Activated T-cell treated with anti-CD3 and anti-CD28 coated beads, Interleukin-2, amount 50 U/mL, for 24 hours (primary cell): ENCODE measurements around the gene DAD1.

Experiments
- DNase-seq: peaks from one replicate; pipeline ENCODE4 v3.0.0-alpha.2; 2020
- H3K27ac Mint-ChIP-seq: 2 replicates; pipeline ENCODE4 v1.8.0; 2020; ENCODE audit warnings: mild to moderate bottlenecking, mixed read lengths
- H3K27me3 Mint-ChIP-seq: 2 replicates; pipeline ENCODE4 v1.8.0; 2020; ENCODE audit warnings: mixed read lengths
- H3K36me3 Mint-ChIP-seq: 2 replicates; pipeline ENCODE4 v1.8.0; 2020; ENCODE audit warnings: low read depth, mixed read lengths
- H3K4me1 Mint-ChIP-seq: 2 replicates; pipeline ENCODE4 v1.8.0; 2020; ENCODE audit warnings: low read depth, mixed read lengths
- H3K4me3 Mint-ChIP-seq: 2 replicates; pipeline ENCODE4 v1.8.0; 2020; ENCODE audit warnings: mild to moderate bottlenecking, moderate library complexity, mixed read lengths
- H3K9me3 Mint-ChIP-seq: 2 replicates; pipeline ENCODE4 v1.8.0; 2020; ENCODE audit warnings: mixed read lengths

Gene DAD1

GRCh38 chr14:22610931-22611330 lies 21.9 kb upstream of the DAD1 start:
- DNase-seq = no peak
- no peaks in the 10 kb centered on the region for H3K9me3 Mint-ChIP-seq
- no peak overlapping the region for H3K27ac Mint-ChIP-seq
- H3K4me3 Mint-ChIP-seq = no peak overlapping the region
- no peaks in the 10 kb centered on the region for H3K27me3 Mint-ChIP-seq
- peaks cover 43% of the 10 kb centered on the region for H3K36me3 Mint-ChIP-seq
- peaks cover 7% of the 10 kb centered on the region for H3K4me1 Mint-ChIP-seq

GRCh38 chr14:22607291-22607690 lies 18.3 kb upstream of the DAD1 start:
- H3K9me3 Mint-ChIP-seq = no peaks in the 10 kb centered on the region
- H3K36me3 Mint-ChIP-seq = peaks cover 73% of the 10 kb centered on the region
- H3K4me3 Mint-ChIP-seq = no peak overlapping the region
- peak overlapping the region; percentile 63 for H3K27ac Mint-ChIP-seq
- H3K27me3 Mint-ChIP-seq = no peaks in the 10 kb centered on the region
- no peak for DNase-seq
- H3K4me1 Mint-ChIP-seq = no peaks in the 10 kb centered on the region

DNA sequence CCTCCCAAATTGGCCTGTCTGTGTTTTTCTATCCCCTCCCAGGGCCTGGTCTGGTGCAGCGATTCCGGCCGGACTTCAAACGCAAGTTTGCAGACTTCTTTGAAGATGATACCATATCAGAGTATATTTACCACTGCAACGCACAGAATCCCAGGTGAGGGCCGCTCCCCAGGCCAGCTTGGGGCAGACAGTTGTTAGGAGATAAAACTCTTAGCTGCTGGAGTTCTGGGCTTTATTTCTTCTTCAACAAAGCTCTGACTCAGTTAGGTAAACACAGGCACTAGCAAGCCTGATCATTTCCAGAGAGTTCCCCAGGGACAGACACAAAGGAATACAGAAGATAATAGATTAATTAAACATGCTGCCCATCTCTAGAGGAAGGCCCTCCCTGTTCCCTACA lies 17.4 kb upstream of the DAD1 start:
- Mint-ChIP-seq H3K27me3 (no peaks in the 10 kb centered on the region), H3K4me3 (no peak overlapping the region), H3K4me1 (no peaks in the 10 kb centered on the region), H3K27ac (no peak overlapping the region), H3K36me3 (peaks cover 71% of the 10 kb centered on the region), H3K9me3 (no peaks in the 10 kb centered on the region)
- DNase-seq = no peak

- H3K9me3 Mint-ChIP-seq = no peaks in the 10 kb centered on the region
- peaks cover 25% of the 10 kb centered on the region for H3K4me1 Mint-ChIP-seq
- H3K27ac Mint-ChIP-seq = no peak overlapping the region
- H3K27me3 Mint-ChIP-seq = no peaks in the 10 kb centered on the region
- H3K4me3 Mint-ChIP-seq = no peak overlapping the region
- H3K36me3 Mint-ChIP-seq = peaks cover 56% of the 10 kb centered on the region
- DNase-seq = no peak
Observed at GRCh38 chr14:22602862-22603261, 13.8 kb upstream of the DAD1 start.

GRCh38 chr14:22601996-22602395 lies 13.0 kb upstream of the DAD1 start:
- Mint-ChIP-seq H3K9me3 (no peaks in the 10 kb centered on the region), H3K27me3 (no peaks in the 10 kb centered on the region), H3K36me3 (peaks cover 48% of the 10 kb centered on the region), H3K27ac (no peak overlapping the region), H3K4me1 (peaks cover 32% of the 10 kb centered on the region), H3K4me3 (no peak overlapping the region)
- DNase-seq = no peak

DNA sequence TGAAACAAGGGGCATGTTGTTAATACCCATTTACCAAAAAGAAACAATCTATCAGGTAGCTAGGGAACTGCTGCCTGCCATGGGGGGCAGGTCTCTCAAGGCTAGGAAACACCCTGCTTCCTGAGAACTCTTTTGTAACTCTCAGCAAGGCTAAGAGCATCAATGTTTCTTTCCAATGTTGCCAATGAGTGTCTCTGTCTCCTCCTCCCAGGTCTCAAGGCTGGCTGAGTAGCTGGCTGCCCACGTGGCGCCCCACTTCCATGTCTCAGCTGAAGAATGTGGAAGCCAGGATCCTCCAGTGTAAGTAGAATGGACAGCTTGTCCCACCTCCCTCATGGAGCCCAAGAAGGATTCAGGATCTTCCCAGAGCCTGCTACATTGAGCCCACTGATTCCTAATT lies 12.4 kb upstream of the DAD1 start:
- Mint-ChIP-seq H3K4me1 (peaks cover 32% of the 10 kb centered on the region), H3K36me3 (peaks cover 45% of the 10 kb centered on the region), H3K4me3 (no peak overlapping the region), H3K27me3 (no peaks in the 10 kb centered on the region), H3K9me3 (no peaks in the 10 kb centered on the region), H3K27ac (no peak overlapping the region)
- no peak for DNase-seq

DNA sequence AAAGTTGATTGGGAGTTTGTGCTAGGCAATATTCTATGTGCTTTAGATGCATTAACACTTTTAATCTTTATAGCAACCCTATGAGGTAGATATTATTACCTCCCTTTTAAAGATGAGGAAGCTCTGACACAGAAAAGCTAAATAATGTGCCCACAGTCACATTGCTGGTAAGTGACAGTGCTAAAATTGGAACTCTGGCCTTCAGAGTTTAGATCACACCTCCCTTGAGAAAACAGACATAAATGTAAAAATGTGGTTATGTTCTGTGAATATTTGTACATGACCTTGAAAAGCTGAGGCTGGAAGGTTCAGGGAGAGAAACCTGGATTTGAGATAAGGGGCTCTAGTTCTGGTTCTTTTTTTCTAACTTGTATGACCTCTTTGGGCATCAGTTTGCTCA lies 11.0 kb upstream of the DAD1 start:
- no peak for DNase-seq
- Mint-ChIP-seq H3K27me3 (no peaks in the 10 kb centered on the region), H3K27ac (peak overlapping the region; percentile 60), H3K4me1 (peaks cover 32% of the 10 kb centered on the region), H3K4me3 (no peak overlapping the region), H3K36me3 (peaks cover 33% of the 10 kb centered on the region), H3K9me3 (no peaks in the 10 kb centered on the region)

DNA sequence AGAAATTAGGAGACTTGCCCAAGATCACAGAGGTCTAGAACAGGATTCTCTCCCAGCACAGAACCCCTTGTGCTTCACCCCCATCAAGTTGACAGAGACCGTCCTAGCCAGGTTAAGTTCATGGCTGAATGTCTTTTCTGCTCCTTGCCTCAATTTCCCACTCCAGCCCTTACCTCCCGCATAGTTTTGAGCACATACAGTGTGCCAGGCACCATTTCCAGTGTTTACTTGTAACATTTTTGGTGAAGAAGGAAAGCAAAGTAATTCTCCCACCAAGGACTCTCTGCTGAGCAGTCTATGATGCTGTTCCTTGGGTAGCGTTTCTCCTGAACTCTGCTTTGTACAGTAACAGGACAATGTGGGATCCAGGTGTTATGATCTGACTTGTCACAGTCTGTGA lies 10.3 kb upstream of the DAD1 start:
- peaks cover 33% of the 10 kb centered on the region for H3K4me1 Mint-ChIP-seq
- peaks cover 26% of the 10 kb centered on the region for H3K36me3 Mint-ChIP-seq
- peak overlapping the region; percentile 88 for H3K27ac Mint-ChIP-seq
- H3K27me3 Mint-ChIP-seq = no peaks in the 10 kb centered on the region
- peak overlapping the region; percentile 88 for H3K4me3 Mint-ChIP-seq
- no peaks in the 10 kb centered on the region for H3K9me3 Mint-ChIP-seq
- DNase-seq = no peak

DNA sequence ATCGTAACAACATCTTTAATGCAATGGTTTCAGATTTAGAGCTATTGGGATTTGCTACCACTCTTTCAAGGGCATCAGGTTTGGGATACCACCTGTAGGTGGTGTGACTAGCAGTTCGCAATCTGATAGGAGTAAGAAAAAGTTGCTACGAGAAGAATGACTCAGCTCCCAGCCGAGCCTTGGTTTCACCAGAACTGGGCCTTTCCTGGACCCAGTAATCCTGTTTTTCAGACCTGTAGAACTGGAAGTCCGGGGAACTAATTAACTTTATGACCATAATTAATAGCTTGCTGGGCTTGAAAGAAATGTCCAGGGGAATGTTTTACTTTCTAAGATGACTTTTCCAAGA lies 9.8 kb upstream of the DAD1 start:
- peak overlapping the region; percentile 88 for H3K4me3 Mint-ChIP-seq
- H3K4me1 Mint-ChIP-seq = peaks cover 36% of the 10 kb centered on the region
- no peaks in the 10 kb centered on the region for H3K9me3 Mint-ChIP-seq
- no peak for DNase-seq
- peak overlapping the region; percentile 88 for H3K27ac Mint-ChIP-seq
- H3K36me3 Mint-ChIP-seq = peaks cover 25% of the 10 kb centered on the region
- no peaks in the 10 kb centered on the region for H3K27me3 Mint-ChIP-seq

GRCh38 chr14:22598099-22598895 lies 9.3 kb upstream of the DAD1 start, which contains the start of gene ABHD4:
Gene ABHD4 (plus strand): TSS chr14:22598300. CDS start chr14:22598307, 7 bp downstream.
- peak within 1 kb of the TSS; percentile 88 for H3K27ac Mint-ChIP-seq
- H3K4me1 Mint-ChIP-seq = peaks cover 36% of the 10 kb centered on the region
- H3K27me3 Mint-ChIP-seq = no peaks in the 10 kb centered on the region
- DNase-seq = peak; percentile 71
- peak within 1 kb of the TSS; percentile 88 for H3K4me3 Mint-ChIP-seq
- H3K36me3 Mint-ChIP-seq = peaks cover 19% of the 10 kb centered on the region
- H3K9me3 Mint-ChIP-seq = no peaks in the 10 kb centered on the region

GRCh38 chr14:22597771-22598098 lies 8.7 kb upstream of the DAD1 start:
- peaks cover 38% of the 10 kb centered on the region for H3K4me1 Mint-ChIP-seq
- no peaks in the 10 kb centered on the region for H3K27me3 Mint-ChIP-seq
- peak overlapping the region; percentile 23 for H3K27ac Mint-ChIP-seq
- peaks cover 14% of the 10 kb centered on the region for H3K36me3 Mint-ChIP-seq
- H3K9me3 Mint-ChIP-seq = no peaks in the 10 kb centered on the region
- DNase-seq = no peak
- H3K4me3 Mint-ChIP-seq = peak overlapping the region; percentile 88

DNA sequence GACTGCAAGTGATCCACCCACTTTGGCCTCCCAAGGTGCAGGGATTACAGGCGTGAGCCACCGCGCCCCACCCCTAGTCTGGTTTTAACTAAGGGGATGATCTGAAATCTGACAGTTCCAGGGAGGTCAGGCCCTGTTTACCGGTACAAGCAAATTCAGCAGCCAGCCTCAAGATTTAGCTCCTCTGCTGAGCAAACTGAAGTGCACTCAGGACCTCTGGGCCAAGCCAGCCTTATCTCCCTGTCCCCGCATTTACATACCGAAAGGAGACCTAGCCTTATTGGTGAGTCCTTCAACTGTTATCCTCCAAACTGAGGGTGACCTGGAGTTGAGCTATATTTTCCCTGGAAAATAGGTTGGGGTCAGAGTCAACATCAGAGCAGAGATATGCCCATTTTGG lies 8.2 kb upstream of the DAD1 start:
- Mint-ChIP-seq H3K4me1 (peaks cover 41% of the 10 kb centered on the region), H3K4me3 (peak overlapping the region; percentile 88), H3K27me3 (no peaks in the 10 kb centered on the region), H3K9me3 (no peaks in the 10 kb centered on the region), H3K36me3 (peaks cover 9% of the 10 kb centered on the region), H3K27ac (no peak overlapping the region)
- no peak for DNase-seq

DNA sequence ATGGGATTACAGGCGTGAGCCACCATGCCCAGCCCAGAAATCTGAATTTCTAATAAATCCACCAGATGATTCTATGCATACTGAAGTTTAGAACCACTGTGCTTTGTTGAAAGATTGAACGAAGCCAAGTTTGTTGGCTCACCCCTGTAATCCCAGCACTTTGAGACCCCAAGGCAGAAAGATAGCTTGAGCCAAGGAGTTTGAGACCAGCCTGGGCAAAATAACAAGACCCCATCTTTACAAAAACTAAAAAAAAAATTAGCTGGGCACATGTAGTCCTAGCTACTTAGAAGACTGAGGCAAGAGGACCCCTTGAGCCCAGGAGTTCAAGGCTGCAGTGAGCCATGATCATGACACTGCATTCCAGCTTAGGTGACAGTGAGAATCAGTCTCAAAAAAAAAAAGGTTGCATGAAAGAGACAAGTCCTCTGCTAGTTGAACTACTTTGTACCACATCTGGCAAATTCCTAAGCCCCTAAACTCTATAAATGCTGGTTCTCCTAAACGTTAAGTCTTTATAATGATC lies 7.4 kb upstream of the DAD1 start:
- Mint-ChIP-seq H3K4me3 (no peak overlapping the region), H3K27ac (no peak overlapping the region), H3K36me3 (peaks cover 5% of the 10 kb centered on the region)

DNA sequence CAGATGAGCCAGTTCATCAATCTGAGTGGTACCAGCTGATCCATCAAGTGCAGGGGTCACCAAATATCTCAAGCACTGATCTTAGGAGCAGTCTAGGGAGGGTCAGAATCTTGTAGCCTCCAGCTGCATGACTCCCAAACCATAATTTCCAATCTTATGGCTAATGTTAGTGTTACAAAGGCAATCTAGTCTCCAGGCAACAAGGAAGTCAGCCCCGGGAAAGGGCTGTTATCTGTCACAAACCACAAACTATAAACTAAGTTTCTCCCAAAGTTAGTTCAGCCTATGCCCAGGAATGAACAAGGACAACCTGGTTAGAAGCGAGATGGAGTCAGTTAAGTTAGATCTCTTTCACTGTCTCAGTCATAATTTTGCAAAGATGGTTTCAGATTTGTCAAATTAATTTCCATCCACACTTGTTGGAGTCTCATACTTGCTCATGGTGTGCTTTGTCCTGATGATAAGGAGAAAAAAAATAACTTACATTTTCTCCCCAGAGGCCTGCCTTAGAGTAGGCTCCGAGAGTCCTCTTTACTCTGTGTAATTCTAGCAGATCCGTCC lies 5.2 kb upstream of the DAD1 start:
- Mint-ChIP-seq H3K4me3 (no peak overlapping the region), H3K36me3 (peaks cover 5% of the 10 kb centered on the region), H3K27me3 (no peaks in the 10 kb centered on the region), H3K27ac (no peak overlapping the region), H3K9me3 (no peaks in the 10 kb centered on the region), H3K4me1 (peaks cover 48% of the 10 kb centered on the region)
- DNase-seq = no peak

More for the DNA sequence above, 7.4 kb upstream of the DAD1 start:
- Mint-ChIP-seq H3K4me1 (peaks cover 47% of the 10 kb centered on the region), H3K27me3 (no peaks in the 10 kb centered on the region), H3K9me3 (no peaks in the 10 kb centered on the region)
- DNase-seq = no peak

GRCh38 chr14:22593601-22594000 lies 4.6 kb upstream of the DAD1 start:
- Mint-ChIP-seq H3K27ac (no peak overlapping the region), H3K9me3 (no peaks in the 10 kb centered on the region), H3K4me3 (no peak overlapping the region), H3K36me3 (peaks cover 9% of the 10 kb centered on the region), H3K4me1 (peaks cover 42% of the 10 kb centered on the region), H3K27me3 (no peaks in the 10 kb centered on the region)
- no peak for DNase-seq
